GM18858 (cell line): ENCODE data around the gene ARID2.

Experiments used
- ATAC-seq: cut with Tn5 transposase; IDR thresholded peaks from one replicate; pipeline ENCODE4 v1.9.1; 2021; ENCODE audit not compliant: unreplicated experiment

The ARID2 gene

DNA sequence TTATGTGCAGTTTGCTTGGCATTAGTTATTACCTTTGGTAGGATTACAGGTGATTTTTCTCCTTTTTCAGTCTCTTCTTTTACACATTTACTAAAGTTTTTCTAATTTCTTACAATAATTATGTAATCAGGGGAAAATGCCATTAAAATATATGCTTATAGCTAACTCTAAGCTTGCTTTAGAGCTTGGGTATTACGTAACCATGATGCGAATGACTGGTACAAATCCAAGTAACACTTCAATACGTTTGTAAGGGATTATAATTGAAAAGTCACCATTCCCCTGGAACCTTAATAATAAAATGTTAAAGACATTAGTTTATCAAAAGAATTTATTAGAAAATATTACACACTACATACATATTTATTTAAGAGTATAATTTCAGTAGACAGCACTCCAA is 189.3 kb downstream of the ARID2 start:
- ATAC-seq: no peak

DNA sequence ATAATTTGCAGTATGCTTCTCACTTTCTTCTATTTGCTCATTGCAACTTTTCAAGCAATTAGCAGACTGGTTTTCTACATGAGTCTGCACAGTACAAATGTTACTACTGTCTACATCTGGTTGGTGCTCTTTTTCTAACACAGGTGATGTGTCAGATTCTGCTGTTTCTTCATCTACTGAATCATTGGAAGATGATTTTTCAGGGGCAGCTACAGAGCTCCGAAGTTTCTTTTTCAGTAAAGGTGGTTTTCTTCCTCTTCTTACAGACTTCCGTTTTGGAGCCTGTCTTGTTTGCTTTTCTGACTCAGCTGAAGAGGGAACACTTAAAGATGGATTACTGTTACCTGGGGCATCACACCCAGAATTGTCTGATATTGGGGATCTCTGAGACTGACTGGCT is 198.8 kb downstream of the ARID2 start:
- no peak for ATAC-seq

DNA sequence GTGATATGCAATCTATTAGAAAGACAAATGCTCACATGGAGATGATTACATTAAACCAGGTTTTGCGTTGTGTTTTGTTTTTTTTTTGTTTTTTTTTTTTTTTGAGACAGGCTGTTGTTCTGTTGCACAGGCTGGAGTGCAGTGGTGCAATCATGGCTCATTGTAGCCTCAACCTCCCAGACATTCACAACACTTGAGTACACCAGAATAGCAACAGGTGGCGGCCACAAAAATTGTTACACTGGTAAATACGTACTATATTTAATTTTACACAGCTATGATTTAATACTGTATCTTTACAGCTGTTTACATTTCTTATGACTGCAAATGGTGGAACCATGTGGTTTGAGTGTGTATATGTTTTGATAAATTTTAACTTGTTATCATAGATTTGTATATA is 200.9 kb downstream of the ARID2 start:
- no peak for ATAC-seq

DNA sequence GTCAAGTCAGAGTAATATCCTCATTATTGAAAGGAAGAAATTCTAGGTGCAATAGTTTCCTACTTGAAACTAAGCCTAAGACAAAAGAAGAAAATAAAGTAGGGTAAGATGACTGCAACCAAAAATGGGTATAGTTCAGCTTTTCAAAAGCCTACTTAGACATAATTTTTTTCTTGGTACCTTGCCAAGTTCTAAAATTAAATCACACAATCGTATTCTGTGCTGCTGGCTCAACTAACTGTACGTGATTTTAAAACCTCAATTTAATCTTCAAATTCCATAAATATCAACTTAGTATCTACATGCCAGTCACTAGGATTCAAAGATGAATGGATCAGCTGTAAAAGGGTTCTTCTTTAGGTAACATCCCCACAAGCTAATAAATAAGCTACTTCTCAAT is 204.0 kb downstream of the ARID2 start:
- ATAC-seq: no peak

DNA sequence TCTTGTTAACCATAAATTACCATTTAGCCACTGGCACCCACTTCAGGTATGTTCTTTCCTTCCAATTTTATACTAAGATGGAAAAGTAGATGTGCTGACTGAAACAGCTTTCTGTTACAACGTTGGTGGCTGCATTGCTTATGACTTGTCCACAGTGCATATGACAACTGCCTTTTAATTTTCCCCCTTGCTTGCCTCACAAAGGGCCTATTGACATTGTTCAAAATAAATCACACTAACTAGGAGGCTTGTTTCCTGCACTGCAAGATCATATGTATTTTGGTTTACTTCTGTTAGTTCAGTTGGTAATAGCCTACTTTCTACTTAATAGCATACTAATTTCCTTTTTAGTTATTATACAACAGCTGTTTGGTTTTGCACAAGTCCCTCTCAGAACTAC is 205.4 kb downstream of the ARID2 start:
- no peak for ATAC-seq

DNA sequence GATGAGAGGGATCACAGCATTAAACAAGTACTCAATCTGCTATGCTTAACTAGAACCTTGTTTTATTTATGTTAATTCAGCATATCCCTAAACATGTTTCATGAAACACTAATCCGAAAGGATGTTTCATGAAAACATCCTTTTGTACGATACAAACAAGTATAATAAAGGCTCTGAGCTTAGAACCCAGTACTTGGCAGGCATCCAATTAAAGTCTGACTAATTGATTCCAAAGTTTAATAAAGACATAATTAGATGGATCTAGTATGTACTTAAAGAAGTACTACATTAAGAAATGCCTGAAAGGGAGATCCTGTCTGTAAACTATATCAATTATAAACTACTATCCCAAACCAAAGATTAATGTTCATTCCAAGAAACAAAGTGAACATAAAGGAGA is 209.1 kb downstream of the ARID2 start:
- ATAC-seq: no peak

DNA sequence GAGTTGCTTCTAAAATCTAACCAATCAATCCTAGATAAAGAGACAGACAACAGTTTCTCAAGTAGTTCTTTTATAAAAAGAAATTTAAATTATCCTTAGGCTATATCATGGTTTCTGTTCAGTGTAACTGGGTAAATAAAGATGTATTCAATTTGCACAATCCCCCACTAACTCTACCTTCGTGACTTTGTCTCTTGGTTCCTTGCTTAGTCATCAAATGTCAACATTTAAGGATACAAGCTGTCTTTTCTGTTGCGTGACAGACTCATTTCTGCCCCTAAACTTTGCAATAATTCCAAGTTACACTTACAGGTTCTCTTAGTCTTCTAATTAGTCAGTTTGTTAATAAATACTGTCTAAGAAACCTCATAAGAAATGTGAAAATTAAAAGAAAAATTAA is 210.3 kb downstream of the ARID2 start:
- ATAC-seq: no peak

DNA sequence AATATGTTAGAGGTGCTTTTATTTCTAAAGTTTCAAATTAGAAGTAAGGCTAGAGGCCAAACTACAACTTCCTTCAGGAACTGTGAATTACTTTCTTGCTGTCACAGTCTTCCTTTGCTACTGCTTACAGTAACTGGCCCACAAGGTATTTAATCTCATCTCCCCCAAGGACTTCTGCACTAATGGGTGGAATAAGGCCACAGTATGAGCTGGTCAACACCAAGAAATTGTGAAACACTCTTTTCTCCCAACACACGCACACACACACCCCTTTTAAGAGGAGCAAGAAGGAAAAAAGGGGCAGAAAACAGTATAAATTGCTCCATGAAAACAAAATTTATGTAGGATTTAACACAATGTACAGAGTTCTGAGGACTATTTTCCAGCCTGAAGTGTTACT is 215.3 kb downstream of the ARID2 start:
- no peak for ATAC-seq

DNA sequence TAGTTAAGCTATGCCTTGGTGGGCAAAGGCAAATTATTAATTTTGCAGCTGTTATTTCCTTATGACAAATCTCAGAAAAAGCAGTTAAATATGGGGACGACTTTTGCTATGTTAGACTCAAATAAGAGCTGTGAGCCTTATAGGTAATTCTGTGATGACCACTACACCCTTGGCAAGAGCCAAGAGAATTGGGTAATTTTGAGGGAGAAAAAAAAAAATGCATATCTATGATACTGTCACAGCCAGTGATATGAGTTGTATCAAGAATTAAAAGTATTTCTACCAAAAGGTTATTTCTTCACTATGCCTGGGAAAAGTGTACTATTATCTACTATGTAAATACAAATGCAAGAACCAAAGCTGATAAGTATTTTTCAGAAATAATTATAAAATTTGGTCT is 216.9 kb downstream of the ARID2 start:
- ATAC-seq: no peak

DNA sequence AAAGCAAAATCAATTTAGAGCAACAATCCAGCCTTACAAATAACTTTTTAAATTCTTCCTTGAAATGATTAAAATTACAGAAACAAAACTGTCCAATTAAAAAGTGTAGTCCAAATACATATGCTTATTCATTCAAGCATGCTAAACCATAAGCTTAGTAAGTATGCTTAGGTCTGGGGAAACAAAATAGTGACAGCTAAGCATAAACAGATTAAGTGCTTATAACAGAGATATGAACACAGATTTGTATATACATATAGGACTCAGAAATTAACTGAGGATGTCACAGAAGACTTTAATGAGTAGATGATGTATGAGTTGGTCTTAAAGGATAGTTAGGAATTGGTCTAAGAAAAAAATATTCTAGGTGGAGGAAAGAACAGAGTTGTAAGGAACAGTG is 219.0 kb downstream of the ARID2 start:
- no peak for ATAC-seq
